HG03460 (cell line): ENCODE measurements around the gene PRKAG2.

Source experiments
- ATAC-seq: cut with Tn5 transposase; IDR thresholded peaks from one replicate; pipeline ENCODE4 v1.9.1; 2021; ENCODE audit not compliant: unreplicated experiment

Gene PRKAG2

GRCh38 chr7:151821226-151821625, 55.7 kb downstream of the PRKAG2 start:
- ATAC-seq: no peak

GRCh38 chr7:151820491-151821105, 56.3 kb downstream of the PRKAG2 start:
- no peak for ATAC-seq

GRCh38 chr7:151819866-151820265, 57.0 kb downstream of the PRKAG2 start:
- ATAC-seq: no peak

DNA sequence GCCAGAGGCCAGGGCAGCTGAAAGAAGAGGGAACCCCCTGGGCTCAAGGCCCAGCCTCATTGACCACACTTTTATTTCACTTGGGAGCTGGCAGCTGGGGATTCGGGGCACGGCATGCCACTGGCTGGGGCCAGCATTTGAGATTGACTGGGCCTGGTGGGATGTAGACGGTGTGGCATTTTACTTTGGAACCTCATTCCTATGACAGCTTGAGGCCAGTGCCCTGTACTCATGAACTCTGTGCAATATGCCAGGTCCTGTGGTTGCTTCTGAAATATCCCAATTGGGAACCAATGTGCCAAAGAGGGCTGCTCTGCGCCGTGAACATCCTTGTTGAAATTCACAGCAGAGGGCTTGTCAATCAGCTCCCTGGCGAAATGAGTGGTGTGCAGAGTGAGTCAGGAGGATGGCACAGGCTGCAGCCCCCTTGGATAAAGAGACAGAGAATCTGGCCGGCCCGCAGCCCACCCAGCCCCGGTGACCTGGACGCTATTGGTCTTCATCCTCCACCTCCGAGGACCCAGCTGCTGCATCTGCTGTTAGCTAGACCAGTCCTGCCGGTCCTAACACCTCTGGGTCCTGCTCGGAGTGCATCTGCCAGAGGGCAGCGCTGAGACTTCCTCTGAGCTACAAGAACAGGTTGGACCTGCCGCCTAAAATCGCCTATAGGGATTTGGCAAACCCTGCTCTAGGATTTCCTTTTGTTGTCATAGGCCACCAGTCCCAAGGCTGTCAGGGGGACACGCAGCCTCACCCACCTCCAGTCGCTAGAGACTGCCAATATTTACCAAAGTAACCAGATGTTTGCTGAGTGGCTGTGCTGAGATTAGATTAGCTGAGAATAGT, 58.0 kb downstream of the PRKAG2 start:
- ATAC-seq: no peak

GRCh38 chr7:151817981-151818673, 58.8 kb downstream of the PRKAG2 start:
- ATAC-seq: no peak

GRCh38 chr7:151817315-151817690, 59.6 kb downstream of the PRKAG2 start:
- no peak for ATAC-seq

- ATAC-seq: no peak
Measured at GRCh38 chr7:151816562-151817314, 60.2 kb downstream of the PRKAG2 start.

GRCh38 chr7:151815419-151815818, 61.5 kb downstream of the PRKAG2 start:
- ATAC-seq: no peak

DNA sequence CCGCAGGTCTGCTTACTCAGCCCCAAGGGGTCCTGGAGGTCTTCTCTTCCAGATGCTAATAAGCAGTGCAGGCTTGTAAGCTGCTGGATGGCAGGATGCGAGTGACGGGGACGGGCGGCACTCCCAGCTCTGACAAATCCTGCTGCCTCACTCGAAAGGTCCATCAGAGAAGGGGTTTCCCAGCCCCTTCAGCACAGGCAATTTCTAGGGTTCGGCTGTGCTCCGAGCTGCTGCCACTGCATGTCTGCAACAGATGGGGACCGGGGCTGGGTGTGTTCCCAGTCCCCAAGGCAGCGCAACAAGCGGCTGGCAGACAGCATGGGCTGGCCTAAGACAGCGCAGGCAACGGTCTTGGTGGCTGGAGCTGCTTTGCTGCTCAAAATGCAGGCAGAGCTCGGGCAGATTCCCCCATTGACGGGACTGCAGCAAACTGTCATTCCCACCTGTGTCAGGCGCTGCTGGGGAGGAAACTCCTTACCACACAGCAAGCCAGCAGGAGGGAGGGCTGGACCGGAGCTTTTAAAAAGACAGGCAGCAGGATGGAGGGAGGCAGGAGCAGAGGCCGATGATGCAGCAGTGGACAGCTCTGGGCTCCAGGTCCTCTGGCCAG, 62.4 kb downstream of the PRKAG2 start:
- ATAC-seq: no peak

- ATAC-seq: no peak
Measured at GRCh38 chr7:151813997-151814396, 62.9 kb downstream of the PRKAG2 start.

DNA sequence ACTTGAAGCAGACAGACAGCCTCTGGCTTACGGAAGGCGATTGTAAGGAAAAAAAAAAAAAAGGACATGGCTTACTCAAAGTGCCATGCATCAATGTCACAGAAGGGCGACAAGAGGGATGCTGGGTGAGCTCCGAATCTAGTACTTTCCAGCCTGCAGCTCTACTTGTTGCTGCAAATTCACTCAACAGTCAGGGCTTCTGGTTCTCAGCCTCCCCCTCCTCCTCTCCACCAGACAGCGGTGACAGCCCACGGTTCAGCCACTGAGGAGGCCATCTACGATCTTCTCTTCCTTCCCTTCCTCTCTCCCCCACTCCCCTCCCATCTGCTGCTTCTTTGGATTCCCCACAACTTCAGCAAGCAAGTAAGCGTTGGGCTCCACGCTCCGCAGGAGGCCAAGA, 63.5 kb downstream of the PRKAG2 start:
- no peak for ATAC-seq

DNA sequence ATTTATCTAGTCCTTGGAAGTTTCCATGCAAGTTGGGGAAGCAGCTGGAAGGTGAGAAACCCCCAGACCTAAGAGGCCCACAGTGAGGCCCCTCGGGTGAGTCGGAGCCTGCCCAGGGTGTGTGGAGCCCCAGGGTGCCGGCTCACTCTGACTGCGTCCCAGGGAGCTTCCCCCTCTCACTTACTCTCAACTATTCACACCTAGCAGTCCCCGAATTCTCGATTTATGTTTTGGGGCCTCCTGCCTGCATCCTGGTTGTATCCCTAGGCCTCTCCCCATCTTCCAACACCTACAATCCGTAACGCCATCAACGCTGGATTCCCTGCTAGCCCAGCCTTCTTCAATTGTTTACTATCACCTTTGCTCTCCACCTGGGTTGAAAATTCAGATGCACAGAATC, 63.9 kb downstream of the PRKAG2 start:
- ATAC-seq: no peak

DNA sequence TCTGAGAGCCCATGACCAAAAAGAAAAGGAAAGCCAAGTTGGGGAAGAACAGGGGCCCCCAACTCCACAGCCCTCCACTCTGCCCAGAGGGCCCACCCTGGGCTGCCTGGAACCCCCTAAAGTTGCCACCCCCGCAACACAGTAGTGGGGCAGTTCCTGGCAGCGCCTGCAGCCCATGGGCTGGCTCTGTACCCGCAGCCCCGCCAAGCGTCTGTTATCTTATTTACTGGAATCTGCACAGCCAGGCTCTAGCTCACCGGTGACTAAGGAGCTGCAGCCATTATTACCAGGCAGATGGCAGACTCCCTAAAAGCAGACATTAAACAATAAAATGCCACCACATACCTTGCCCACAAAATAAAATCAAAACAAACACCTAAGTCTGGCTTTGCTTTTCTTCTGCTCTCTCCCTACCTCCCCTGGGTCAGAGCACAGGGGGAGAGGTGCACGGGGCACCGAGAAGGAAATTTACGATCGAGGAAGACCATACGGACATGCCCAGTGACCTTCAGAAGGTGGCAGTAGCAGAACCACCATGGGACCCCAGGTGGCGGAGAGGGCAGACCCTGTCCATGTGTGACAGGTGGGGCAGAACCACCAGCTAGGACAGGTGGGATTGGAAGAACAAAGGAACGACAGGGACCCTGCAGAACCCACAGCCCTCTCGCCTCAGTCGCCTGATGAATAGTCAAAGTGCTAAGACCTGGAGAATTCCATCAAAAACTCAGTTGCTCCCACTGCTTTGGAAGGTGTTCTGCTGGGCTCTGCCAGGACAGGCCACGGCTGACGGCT, 66.3 kb downstream of the PRKAG2 start:
- no peak for ATAC-seq

DNA sequence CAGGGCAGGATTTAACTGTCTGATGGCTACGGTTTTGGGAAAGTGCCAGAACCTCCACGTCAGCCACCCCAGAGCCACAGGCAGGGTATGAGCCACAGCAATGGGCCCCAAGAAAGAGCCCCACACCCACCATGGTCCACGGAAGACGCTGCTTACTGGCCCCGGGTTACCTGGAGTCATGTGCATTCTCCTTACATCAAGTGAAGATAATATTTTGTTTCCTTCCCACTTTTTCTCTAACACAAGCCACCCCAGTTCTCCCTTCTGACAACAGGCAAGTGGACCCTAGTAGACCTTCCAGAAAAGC, 67.1 kb downstream of the PRKAG2 start:
- ATAC-seq: no peak

- ATAC-seq: no peak
Measured at GRCh38 chr7:151809146-151809863, 67.6 kb downstream of the PRKAG2 start.

DNA sequence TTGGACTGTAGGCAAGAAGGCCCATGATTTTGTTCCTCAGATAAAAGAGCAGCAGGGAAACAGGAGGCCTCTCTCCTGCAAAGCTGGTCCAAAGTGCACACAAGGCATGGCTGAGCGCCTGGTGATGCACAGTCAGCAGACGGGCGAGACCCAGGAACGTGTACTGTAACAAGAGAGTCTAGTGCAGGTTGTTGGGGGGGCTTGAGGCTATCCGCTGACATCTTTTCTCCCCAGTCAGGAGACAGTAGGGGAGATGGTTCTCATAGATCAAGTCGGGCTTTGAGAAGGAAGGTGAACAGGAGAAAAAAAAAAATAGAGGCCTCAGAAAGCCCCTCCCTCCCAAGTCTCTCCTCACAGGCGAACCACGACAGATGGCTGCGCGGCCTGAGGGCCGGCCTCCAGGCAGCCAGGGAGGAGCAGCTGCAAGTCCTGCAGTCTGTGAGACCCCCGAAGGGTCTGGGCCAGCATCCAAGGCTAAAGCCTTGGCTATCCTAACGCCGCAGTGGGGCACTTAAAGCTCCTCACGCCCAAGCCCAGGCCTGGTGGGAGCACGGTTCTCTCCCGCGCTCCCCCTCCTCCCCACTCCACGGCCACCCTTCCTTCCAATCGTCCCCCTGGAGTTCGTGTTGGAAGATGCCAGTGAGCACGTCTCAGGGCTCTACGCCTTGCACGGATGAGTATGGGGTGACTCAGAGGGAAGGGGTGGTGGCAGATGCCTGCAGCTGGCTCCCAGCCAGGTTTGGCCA, 68.3 kb downstream of the PRKAG2 start:
- ATAC-seq: no peak

GRCh38 chr7:151807846-151808245, 69.1 kb downstream of the PRKAG2 start:
- no peak for ATAC-seq

GRCh38 chr7:151806952-151807775, 69.8 kb downstream of the PRKAG2 start:
- ATAC-seq: no peak
